Lower leg skin (tissue), 4 donors: ENCODE results near the gene ZEB2. TPM values are rescaled to one million over a fixed set of nuclear protein-coding genes. Genes with fewer than 3 reads are reported as not detected.

Experiments
- DNase-seq, 2 donors: peaks; one replicate each; pipeline ENCODE4 v3.0.0-alpha.2; 2019; ENCODE audit warnings: low spot score in 2 of 2
- H3K4me3 ChIP-seq: fragments of 200-600 bp; sonication (generic); 2 replicates; pipeline ENCODE4 v1.5.1; 2017; ENCODE audit warnings: mild to moderate bottlenecking, low read depth; ENCODE audit not compliant: poor library complexity, severe bottlenecking
- CTCF ChIP-seq, 3 donors: fragments of 450-650 bp; IDR thresholded peaks; one replicate each; pipeline ENCODE4 v1.5.1; 2016; ENCODE audit warnings: antibody characterized with exemption in 3 of 3, mild to moderate bottlenecking in 3 of 3, moderate library complexity in 2 of 3
- POLR2A ChIP-seq, 2 donors: fragments of 450-650 bp; IDR thresholded peaks; one replicate each; pipeline ENCODE4 v1.6.1; 2016 to 2017; ENCODE audit warnings: antibody characterized with exemption in 2 of 2, mild to moderate bottlenecking in 1 of 2, moderate library complexity in 1 of 2
- WGBS, 2 donors: methylation state at CpG; one replicate each; pipeline ENCODE4 v1.1.5; 2018; 5-methylcytosine and 5-hydroxymethylcytosine counted together
- intact Hi-C: fragments of 100-400 bp; cut with DNase I; formaldehyde crosslinking; loops from one replicate; pipeline ENCODE4 v1.15.0; 2023; ENCODE audit warnings: low total_unique reads
- total RNA-seq, 4 donors: library from RNA; depleted of rRNA; stranded (reverse); fragments of >200 nt; gene quantifications; one replicate each; pipeline ENCODE4 v1.1.0, GENCODE V29; 2016

ZEB2 gene
- total RNA-seq, 4 donors from 2014 or later, result 13.8 to 38.8 (median 30.3) TPM

GRCh38 chr2:144559242-144559641 lies 39.3 kb upstream of the ZEB2 start:
- no peak overlapping the region for H3K4me3 ChIP-seq
- intact Hi-C loops, result no loop called here
- WGBS, 2 donors, result 87 to 89% methylated on average over 1 of the region's 1 CpG
- DNase-seq, result no peak
- TF ChIP-seq CTCF (IDR thresholded peaks at IDR 0.05) (no peak), POLR2A (IDR thresholded peaks at IDR 0.05) (no peak)

- TF ChIP-seq POLR2A (IDR thresholded peaks at IDR 0.05) (no peak), CTCF (IDR thresholded peaks at IDR 0.05) (no peak)
- intact Hi-C loops, result no loop called here
- WGBS, 2 donors, result 58 to 59% methylated on average over 5 of the region's 5 CpGs
Observed at GRCh38 chr2:144554492-144555210, 34.7 kb upstream of the ZEB2 start.

GRCh38 chr2:144553379-144553778 lies 33.5 kb upstream of the ZEB2 start:
- TF ChIP-seq POLR2A (IDR thresholded peaks at IDR 0.05) (no peak), CTCF (IDR thresholded peaks at IDR 0.05) (no peak)
- intact Hi-C loops, result no loop called here
- no peak for DNase-seq
- 77 to 88% methylated on average over 3 of the region's 3 CpGs for WGBS, 2 donors
- no peak overlapping the region for H3K4me3 ChIP-seq

More at GRCh38 chr2:144554492-144555210, 34.7 kb upstream of the ZEB2 start:
- no peak for DNase-seq
- no peak overlapping the region for H3K4me3 ChIP-seq

- H3K4me3 ChIP-seq, result no peak overlapping the region
- intact Hi-C loops, result no loop called here
- TF ChIP-seq POLR2A (IDR thresholded peaks at IDR 0.05) (no peak), CTCF (IDR thresholded peaks at IDR 0.05) (no peak)
- no peak for DNase-seq
Observed at GRCh38 chr2:144552821-144553220, 32.9 kb upstream of the ZEB2 start.

- TF ChIP-seq CTCF (IDR thresholded peaks at IDR 0.05), result no peak
- no peak for TF ChIP-seq POLR2A (IDR thresholded peaks at IDR 0.05)
- no peak for DNase-seq
- intact Hi-C loops, result no loop called here
- 92 to 97% methylated on average over 3 of the region's 3 CpGs for WGBS, 2 donors
- H3K4me3 ChIP-seq, result no peak overlapping the region
Observed at GRCh38 chr2:144550911-144551310, 31.0 kb upstream of the ZEB2 start.

- intact Hi-C loops, result no loop called here
- DNase-seq, result no peak
- 96% methylated on average over 6 of the region's 6 CpGs for WGBS, 2 donors
- no peak overlapping the region for H3K4me3 ChIP-seq
- TF ChIP-seq POLR2A (IDR thresholded peaks at IDR 0.05) (no peak), CTCF (IDR thresholded peaks at IDR 0.05) (no peak)
Observed at GRCh38 chr2:144550084-144550483, 30.2 kb upstream of the ZEB2 start.
